ENCODE results near the gene RPUSD2. TPM values are rescaled to one million over a fixed set of nuclear protein-coding genes. Genes with fewer than 3 reads are reported as not detected.
"Not testable (repeated sequence)": the region's sequence is repeated elsewhere in the genome, so short reads cannot be mapped to it uniquely, and the experiment has no call there.

Gene RPUSD2
- total RNA-seq, 1 donor from 2014 or later, result 11.8 TPM

- intact Hi-C loops (cut with micrococcal nuclease), result loop anchor here (1.0 to 5.0 kb wide), 14 partner anchors 24 to 1982 kb away; partner anchors contain the start of genes CHAC1, CHST14, DISP2 and HAUS2
These were observed 3.5 kb upstream of the RPUSD2 start for GRCh38 chr15:40565333-40566238.

GRCh38 chr15:40567111-40567510 is 2.0 kb upstream of the RPUSD2 start:
- intact Hi-C loops (cut with micrococcal nuclease), result loop anchor here (5.0 kb wide), 6 partner anchors 175 to 1980 kb away; partner anchors contain the start of genes DISP2, HAUS2, LRRC57 and RTF1

GRCh38 chr15:40575113-40575512 is 6.0 kb downstream of the RPUSD2 start:
- intact Hi-C loops (cut with micrococcal nuclease), result no loop called here

GRCh38 chr15:40576914-40577313 is 7.8 kb downstream of the RPUSD2 start:
- intact Hi-C loops (cut with micrococcal nuclease), result not testable (repeated sequence)

- intact Hi-C loops (cut with micrococcal nuclease), result no loop called here
These were observed 9.8 kb downstream of the RPUSD2 start for GRCh38 chr15:40578892-40579291.

- intact Hi-C loops (cut with micrococcal nuclease), result not testable (repeated sequence)
These were observed 12.7 kb downstream of the RPUSD2 start for GRCh38 chr15:40581796-40582195.

GRCh38 chr15:40582726-40583246 is 13.7 kb downstream of the RPUSD2 start:
- intact Hi-C loops (cut with micrococcal nuclease), result no loop called here

GRCh38 chr15:40584191-40584590 is 15.1 kb downstream of the RPUSD2 start:
- intact Hi-C loops (cut with micrococcal nuclease), result no loop called here

- intact Hi-C loops (cut with micrococcal nuclease), result loop anchor here (5.0 to 10.0 kb wide), 2 partner anchors 87 to 304 kb away; partner anchors contain the start of gene VPS18
These were observed 21.6 kb downstream of the RPUSD2 start for GRCh38 chr15:40590667-40591050.

GRCh38 chr15:40591389-40591788 is 22.3 kb downstream of the RPUSD2 start:
- intact Hi-C loops (cut with micrococcal nuclease), result loop anchor here (5.0 to 10.0 kb wide), 2 partner anchors 86 to 303 kb away; partner anchors contain the start of gene VPS18

- intact Hi-C loops (cut with micrococcal nuclease), result loop anchor here (5.0 to 10.0 kb wide), 2 partner anchors 84 to 302 kb away; partner anchors contain the start of gene VPS18
These were observed 24.1 kb downstream of the RPUSD2 start for GRCh38 chr15:40593165-40593564.

GRCh38 chr15:40593588-40594428 is 24.7 kb downstream of the RPUSD2 start, which contains the start of gene KNL1:
KNL1 (plus strand) TSS chr15:40594249; CDS start chr15:40602932, 8,683 bp downstream.
- intact Hi-C loops (cut with micrococcal nuclease), result loop anchor here (1.0 to 10.0 kb wide), 9 partner anchors 25 to 521 kb away; partner anchors contain the start of genes CCDC32, DNAJC17, KNSTRN and RMDN3

- intact Hi-C loops (cut with micrococcal nuclease), result loop anchor here (1.0 to 10.0 kb wide), 9 partner anchors 25 to 520 kb away; partner anchors contain the start of genes CCDC32, DNAJC17, KNSTRN and RMDN3
These were observed 25.3 kb downstream of the RPUSD2 start for GRCh38 chr15:40594429-40594836.

- intact Hi-C loops (cut with micrococcal nuclease), result loop anchor here (2.0 to 10.0 kb wide), 3 partner anchors 160 to 520 kb away; partner anchors contain the start of genes RMDN3 and VPS18
These were observed 26.1 kb downstream of the RPUSD2 start for GRCh38 chr15:40595219-40595618.

GRCh38 chr15:40595773-40596172 is 26.7 kb downstream of the RPUSD2 start:
- intact Hi-C loops (cut with micrococcal nuclease), result loop anchor here (2.0 to 10.0 kb wide), 3 partner anchors 159 to 519 kb away; partner anchors contain the start of genes RMDN3 and VPS18

- intact Hi-C loops (cut with micrococcal nuclease), result loop anchor here (10.0 kb wide), 1 partner anchor 298 kb away; the partner anchor contains the start of gene VPS18
These were observed 27.9 kb downstream of the RPUSD2 start for GRCh38 chr15:40597024-40597423.

- intact Hi-C loops (cut with micrococcal nuclease), result loop anchor here (10.0 kb wide), 1 partner anchor 297 kb away; the partner anchor contains the start of gene VPS18
These were observed 29.0 kb downstream of the RPUSD2 start for GRCh38 chr15:40598126-40598525.

GRCh38 chr15:40598672-40599071 is 29.6 kb downstream of the RPUSD2 start:
- intact Hi-C loops (cut with micrococcal nuclease), result loop anchor here (10.0 kb wide), 1 partner anchor 296 kb away; the partner anchor contains the start of gene VPS18

GRCh38 chr15:40600956-40601355 is 31.9 kb downstream of the RPUSD2 start:
- intact Hi-C loops (cut with micrococcal nuclease), result no loop called here

GRCh38 chr15:40603935-40604334 is 34.8 kb downstream of the RPUSD2 start:
- intact Hi-C loops (cut with micrococcal nuclease), result no loop called here
